Measurements from ENCODE around the gene NME8.

NME8 gene

DNA sequence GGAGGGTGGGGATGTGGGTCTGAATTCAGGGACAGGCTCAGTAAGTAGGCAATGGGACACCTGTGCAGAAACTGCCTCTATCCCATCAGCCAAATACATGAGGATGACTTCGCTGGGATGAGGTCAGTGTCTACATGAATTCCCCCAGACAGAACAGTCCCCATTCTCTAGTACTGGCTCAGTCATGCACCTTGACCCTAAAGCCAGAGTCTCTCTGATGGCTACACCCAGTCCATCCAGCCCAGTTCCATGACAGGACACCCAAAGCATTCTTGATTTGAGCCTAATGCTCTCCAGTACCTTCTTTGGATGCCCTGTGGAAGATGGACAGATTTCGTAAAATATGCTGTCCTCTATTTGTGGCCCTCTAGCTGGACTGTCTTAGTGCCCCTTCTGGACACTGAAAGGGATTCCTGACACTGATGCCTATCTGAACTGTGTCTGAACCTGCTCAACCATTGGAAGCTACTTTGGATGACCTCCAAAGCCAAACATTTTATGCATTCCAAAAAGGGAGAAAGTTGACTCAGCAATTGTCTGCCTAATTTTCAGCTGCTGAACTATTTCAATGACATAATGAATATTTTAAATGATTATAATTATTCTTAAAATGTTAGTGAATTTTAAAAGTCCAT is 53.6 kb downstream of the NME8 start:
- DNase-seq: no peak

DNA sequence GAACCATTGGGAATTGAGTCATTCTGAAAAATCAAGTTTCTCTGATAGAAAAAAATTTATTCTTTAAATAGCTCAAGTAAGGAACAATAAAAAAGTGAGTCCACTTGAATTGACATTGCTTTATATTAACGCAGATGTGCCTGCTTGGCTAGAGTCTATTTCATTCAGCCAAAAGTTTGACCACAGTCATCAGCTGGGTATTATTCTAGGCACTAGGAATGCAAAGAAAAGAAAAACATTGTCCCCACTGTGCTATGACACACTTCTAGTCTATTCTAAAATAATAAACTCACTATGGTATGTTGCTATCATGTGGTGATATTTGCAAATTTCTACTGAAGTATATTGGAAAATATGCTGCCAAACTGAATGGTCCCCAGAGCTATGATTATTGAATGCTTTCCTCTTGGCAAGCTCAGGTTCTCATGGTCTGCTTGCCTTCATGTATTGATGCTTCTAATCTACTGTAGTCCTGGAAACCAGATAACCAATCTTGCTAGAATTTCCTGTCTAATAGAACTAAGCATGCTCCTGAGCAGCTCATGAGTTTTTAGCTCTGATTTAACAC is 59.9 kb downstream of the NME8 start:
- DNase-seq: no peak

DNA sequence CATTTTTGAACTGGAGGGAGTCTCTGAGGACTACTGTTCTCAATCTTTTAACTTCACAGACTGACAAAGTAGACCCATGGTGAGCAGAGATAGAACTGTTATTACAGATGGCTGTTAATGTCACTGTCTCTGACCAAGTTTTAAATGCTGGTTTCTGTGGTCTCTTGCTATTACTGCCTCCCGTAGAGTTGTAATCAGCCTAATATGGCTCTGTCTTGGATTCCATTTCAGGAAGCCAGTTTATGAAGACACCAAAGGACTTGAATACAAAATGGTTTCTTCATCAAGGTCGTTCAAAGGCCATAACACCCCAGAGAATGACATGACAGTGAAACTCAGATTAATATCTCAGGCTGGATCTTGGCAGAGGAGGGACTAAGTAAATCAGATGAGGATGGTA is 64.4 kb downstream of the NME8 start:
- no peak for DNase-seq

GRCh38 chr7:37915438-37915837 is 67.0 kb downstream of the NME8 start:
- no peak for DNase-seq

GRCh38 chr7:37916017-37916672 is 67.7 kb downstream of the NME8 start:
- DNase-seq: no peak

- DNase-seq: no peak
Observed at GRCh38 chr7:37916673-37917660, 68.6 kb downstream of the NME8 start, which contains the start of gene SFRP4. TSS of gene SFRP4 (minus strand) at chr7:37916817. CDS start at chr7:37916537, 280 bp downstream.

- DNase-seq: no peak
Observed at GRCh38 chr7:37918526-37918925, 70.1 kb downstream of the NME8 start.

- DNase-seq: no peak
Observed at GRCh38 chr7:37920305-37920848, 72.0 kb downstream of the NME8 start, which contains the start of gene EPDR1. TSS of gene EPDR1 (plus strand) at chr7:37920640. CDS start at chr7:37920940, 300 bp downstream.

DNA sequence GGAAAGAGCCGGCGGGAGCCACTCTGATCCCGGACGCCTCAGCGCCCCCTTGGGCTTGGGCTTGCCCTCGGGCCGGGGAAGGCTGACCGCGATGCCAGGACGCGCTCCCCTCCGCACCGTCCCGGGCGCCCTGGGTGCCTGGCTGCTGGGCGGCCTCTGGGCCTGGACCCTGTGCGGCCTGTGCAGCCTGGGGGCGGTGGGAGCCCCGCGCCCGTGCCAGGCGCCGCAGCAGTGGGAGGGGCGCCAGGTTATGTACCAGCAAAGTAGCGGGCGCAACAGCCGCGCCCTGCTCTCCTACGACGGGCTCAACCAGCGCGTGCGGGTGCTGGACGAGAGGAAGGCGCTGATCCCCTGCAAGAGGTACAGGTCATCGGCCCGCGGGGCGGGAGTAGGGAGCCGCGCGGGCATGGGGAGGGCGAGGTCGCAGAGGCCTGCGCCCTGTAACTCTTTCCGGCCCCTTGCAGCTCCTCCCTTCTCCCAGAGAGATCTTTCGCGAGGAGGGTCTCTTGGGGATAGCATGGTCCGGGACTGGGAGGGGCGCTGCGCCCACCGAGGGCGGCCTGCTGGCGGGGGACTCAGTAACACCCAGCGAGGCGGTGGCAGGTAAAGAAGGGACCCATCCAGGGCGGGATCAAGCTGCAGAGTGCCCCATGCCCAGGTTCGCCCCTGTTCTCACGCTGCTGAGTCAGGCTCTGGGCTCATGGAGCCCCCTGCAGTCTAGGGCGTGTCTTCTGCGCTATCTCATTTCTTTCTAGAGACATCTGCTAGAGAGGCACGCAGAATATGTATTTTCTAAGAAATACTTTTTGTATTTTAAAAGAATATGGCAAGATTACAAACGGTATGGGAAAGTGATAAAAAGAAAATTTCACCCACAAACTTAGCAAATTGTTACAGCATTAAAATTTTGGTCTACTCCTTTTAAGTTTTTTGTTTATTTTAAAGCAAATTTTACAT is 72.7 kb downstream of the NME8 start:
- DNase-seq: no peak

DNA sequence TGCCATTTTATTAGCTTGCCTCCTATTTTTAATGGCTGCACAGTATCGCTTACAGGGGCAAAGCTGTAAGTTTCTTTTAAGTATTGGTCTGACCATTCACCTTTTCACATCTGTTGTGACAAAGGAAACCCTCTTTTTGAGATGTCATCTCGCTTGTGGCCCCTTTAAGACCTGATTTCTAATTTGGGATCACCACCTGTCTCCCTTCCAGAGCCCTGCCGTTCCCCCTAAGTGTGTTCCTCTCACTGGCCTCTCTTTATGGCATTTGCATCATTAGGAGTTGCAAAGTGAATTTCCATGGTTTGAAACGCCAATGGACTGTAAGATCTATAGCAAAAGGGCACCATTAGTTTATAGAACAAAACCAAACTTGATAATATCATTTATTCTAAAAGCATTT is 73.5 kb downstream of the NME8 start:
- no peak for DNase-seq

DNA sequence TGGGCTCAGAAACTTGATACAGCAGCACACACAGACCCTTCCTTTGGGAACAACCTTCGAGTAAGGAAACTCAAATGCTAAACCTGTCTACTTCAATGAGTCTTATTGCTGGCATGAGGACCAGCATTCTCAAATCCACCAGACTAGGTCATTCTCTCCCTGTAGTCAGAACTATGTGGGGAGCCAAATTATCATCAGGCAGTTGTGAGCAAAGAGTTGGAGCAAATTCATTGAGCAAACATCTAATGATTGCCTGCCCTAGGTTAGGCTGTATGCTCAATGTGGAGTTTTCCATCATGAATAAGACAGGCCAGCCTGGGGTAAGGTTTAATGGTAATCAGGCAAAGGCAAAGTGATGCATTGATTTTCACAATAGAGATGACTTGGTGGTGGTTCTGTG is 75.6 kb downstream of the NME8 start:
- no peak for DNase-seq

DNA sequence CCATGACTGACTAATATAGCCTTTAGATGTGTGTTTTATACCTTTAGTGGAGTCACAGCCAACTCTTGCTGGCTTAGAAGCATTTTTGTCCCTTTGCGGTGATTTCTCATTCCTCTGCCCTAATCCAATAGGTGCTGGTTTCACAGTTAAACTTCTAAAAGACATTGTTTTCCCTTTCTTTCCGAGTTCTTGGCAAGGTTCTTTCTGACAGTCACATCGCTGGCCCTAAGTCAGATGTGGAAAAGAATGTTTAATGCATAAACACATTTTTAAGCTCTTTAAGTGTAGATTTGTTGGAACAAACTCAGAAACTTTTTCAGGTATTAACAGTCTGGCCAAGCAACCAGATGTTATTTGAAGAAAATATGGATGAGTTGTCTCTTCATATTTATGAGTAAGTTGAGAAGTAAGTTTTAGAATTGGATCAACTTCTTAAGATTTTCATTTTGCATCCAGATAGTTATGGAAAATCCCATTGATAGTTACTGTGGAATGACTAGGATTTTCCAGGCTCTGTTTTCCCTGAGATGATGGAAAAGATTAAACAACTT is 76.2 kb downstream of the NME8 start:
- no peak for DNase-seq

DNA sequence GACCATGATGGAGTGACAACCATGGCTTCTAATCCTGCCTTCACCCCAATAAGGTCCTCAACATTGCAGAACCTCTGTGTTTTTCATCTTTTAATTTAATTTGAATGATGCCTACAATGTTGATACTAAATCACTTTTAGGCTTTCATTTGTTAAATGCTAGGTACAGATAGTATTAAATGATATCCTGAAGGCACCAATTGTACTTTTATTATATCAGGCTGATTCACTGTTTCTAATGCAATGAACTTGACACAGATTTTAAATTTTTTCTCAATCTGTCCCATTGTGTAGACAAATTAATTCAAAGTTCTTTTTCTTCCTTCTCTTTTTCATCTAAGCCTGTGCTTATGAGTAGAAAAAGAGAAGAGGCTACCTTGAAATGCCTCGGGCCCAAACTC is 77.2 kb downstream of the NME8 start:
- DNase-seq: no peak

GRCh38 chr7:37927773-37928444 is 79.5 kb downstream of the NME8 start:
- no peak for DNase-seq

- DNase-seq: no peak
Observed at GRCh38 chr7:37928878-37929277, 80.5 kb downstream of the NME8 start.

GRCh38 chr7:37930226-37930948 is 82.0 kb downstream of the NME8 start:
- DNase-seq: no peak

GRCh38 chr7:37932543-37932942 is 84.1 kb downstream of the NME8 start:
- DNase-seq: no peak

GRCh38 chr7:37933018-37933566 is 84.7 kb downstream of the NME8 start:
- DNase-seq: no peak

DNA sequence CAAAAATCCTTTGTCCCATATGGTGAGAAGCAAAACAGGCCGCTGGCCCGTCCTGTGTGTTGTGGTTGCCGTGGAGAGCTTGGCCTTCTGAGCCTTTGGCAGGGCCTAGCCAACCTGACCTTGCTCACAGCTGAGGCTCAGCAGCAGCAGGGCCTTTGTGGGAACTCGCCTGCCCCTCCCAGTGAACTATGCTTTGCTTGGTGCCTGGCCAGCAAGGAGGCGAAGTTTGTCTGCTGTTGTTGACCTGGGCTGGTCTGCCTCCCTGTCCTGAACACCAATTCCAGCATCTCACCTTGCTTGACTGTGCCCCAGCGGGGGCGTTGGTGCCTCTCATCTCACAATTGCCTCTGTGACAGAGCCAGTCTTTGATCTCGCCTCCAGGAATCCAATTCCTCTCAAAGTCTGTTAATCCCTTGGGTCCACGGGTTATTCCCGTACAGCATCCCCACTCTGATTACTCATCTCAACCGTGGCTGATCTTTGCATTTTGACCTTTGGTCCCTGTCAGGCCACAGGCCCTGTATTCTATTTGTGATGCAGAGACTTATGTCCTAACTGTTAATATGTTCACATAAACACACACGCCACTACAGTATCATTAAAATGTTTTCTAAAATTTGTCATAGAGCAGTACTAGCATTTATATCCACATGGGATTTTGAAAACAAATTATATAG is 94.7 kb downstream of the NME8 start:
- no peak for DNase-seq
